ENCODE data around the gene LYVE1. TPM values are rescaled to one million over a fixed set of nuclear protein-coding genes. Genes with fewer than 3 reads are reported as not detected.
A peak's percentile ranks its signal among the peaks of the same experiment; 100 is the strongest.

Gene LYVE1
- total RNA-seq, 1 donor = not detected

GRCh38 chr11:10529279-10529678 is 39.2 kb downstream of the LYVE1 start:
- peaks cover 49% of the 10 kb centered on the region for H3K36me3 ChIP-seq (ENCODE audit: insufficient read depth, low read length)
- no peaks in the 10 kb centered on the region for H4K20me1 ChIP-seq (ENCODE audit: insufficient read depth, low read length)
- TF ChIP-seq CTCF (IDR thresholded peaks at IDR 0.05; ENCODE audit: extremely low read depth, low read depth, low read length) = no peak
- H3K9me3 ChIP-seq (ENCODE audit: low read depth, low read length) = no peaks in the 10 kb centered on the region
- H2AFZ ChIP-seq (ENCODE audit: low read length) = no peak overlapping the region
- peaks cover 39% of the 10 kb centered on the region for H3K4me1 ChIP-seq (ENCODE audit: insufficient read depth, low read length)
- H3K79me2 ChIP-seq (ENCODE audit: insufficient read depth, low read length) = peaks cover 14% of the 10 kb centered on the region
- peak overlapping the region; percentile 0 for H3K4me2 ChIP-seq (ENCODE audit: insufficient read depth, low read length)
- peak; percentile 53 for DNase-seq (ENCODE audit: insufficient read length, low spot score, missing footprints)
- H3K27me3 ChIP-seq (ENCODE audit: insufficient read depth, low read length) = no peaks in the 10 kb centered on the region
- no peak overlapping the region for H3K4me3 ChIP-seq (ENCODE audit: insufficient read depth, low read length)
- H3K27ac ChIP-seq (ENCODE audit: low read depth, low read length) = peak overlapping the region; percentile 58

GRCh38 chr11:10528121-10528520 is 40.3 kb downstream of the LYVE1 start:
- no peaks in the 10 kb centered on the region for H3K9me3 ChIP-seq (ENCODE audit: low read depth, low read length)
- no peaks in the 10 kb centered on the region for H4K20me1 ChIP-seq (ENCODE audit: insufficient read depth, low read length)
- H2AFZ ChIP-seq (ENCODE audit: low read length) = no peak overlapping the region
- H3K79me2 ChIP-seq (ENCODE audit: insufficient read depth, low read length) = peaks cover 5% of the 10 kb centered on the region
- peaks cover 39% of the 10 kb centered on the region for H3K4me1 ChIP-seq (ENCODE audit: insufficient read depth, low read length)
- H3K4me3 ChIP-seq (ENCODE audit: insufficient read depth, low read length) = no peak overlapping the region
- DNase-seq (ENCODE audit: insufficient read length, low spot score, missing footprints) = no peak
- peak overlapping the region; percentile 58 for H3K27ac ChIP-seq (ENCODE audit: low read depth, low read length)
- H3K27me3 ChIP-seq (ENCODE audit: insufficient read depth, low read length) = no peaks in the 10 kb centered on the region
- H3K36me3 ChIP-seq (ENCODE audit: insufficient read depth, low read length) = peaks cover 41% of the 10 kb centered on the region
- peak overlapping the region; percentile 59 for H3K4me2 ChIP-seq (ENCODE audit: insufficient read depth, low read length)
- no peak for TF ChIP-seq CTCF (IDR thresholded peaks at IDR 0.05; ENCODE audit: extremely low read depth, low read depth, low read length)

- peak overlapping the region; percentile 59 for H3K4me2 ChIP-seq (ENCODE audit: insufficient read depth, low read length)
- H3K4me3 ChIP-seq (ENCODE audit: insufficient read depth, low read length) = no peak overlapping the region
- TF ChIP-seq CTCF (IDR thresholded peaks at IDR 0.05; ENCODE audit: extremely low read depth, low read depth, low read length) = no peak
- peaks cover 39% of the 10 kb centered on the region for H3K4me1 ChIP-seq (ENCODE audit: insufficient read depth, low read length)
- H4K20me1 ChIP-seq (ENCODE audit: insufficient read depth, low read length) = no peaks in the 10 kb centered on the region
- DNase-seq (ENCODE audit: insufficient read length, low spot score, missing footprints) = peak; percentile 58
- no peaks in the 10 kb centered on the region for H3K27me3 ChIP-seq (ENCODE audit: insufficient read depth, low read length)
- no peaks in the 10 kb centered on the region for H3K79me2 ChIP-seq (ENCODE audit: insufficient read depth, low read length)
- H3K27ac ChIP-seq (ENCODE audit: low read depth, low read length) = peak overlapping the region; percentile 58
- H2AFZ ChIP-seq (ENCODE audit: low read length) = no peak overlapping the region
- peaks cover 46% of the 10 kb centered on the region for H3K36me3 ChIP-seq (ENCODE audit: insufficient read depth, low read length)
- H3K9me3 ChIP-seq (ENCODE audit: low read depth, low read length) = no peaks in the 10 kb centered on the region
Measured at GRCh38 chr11:10526974-10527918, 41.2 kb downstream of the LYVE1 start.

- Histone ChIP-seq H3K27ac (ENCODE audit: low read depth, low read length) (no peak overlapping the region), H3K4me2 (ENCODE audit: insufficient read depth, low read length) (no peak overlapping the region)
Measured at GRCh38 chr11:10524471-10524870, 44.0 kb downstream of the LYVE1 start.

More at GRCh38 chr11:10524471-10524870, 44.0 kb downstream of the LYVE1 start:
- no peak for DNase-seq (ENCODE audit: insufficient read length, low spot score, missing footprints)
- TF ChIP-seq CTCF (IDR thresholded peaks at IDR 0.05; ENCODE audit: extremely low read depth, low read depth, low read length) = no peak
- H3K9me3 ChIP-seq (ENCODE audit: low read depth, low read length) = no peaks in the 10 kb centered on the region
- H3K4me3 ChIP-seq (ENCODE audit: insufficient read depth, low read length) = no peak overlapping the region
- peaks cover 55% of the 10 kb centered on the region for H3K36me3 ChIP-seq (ENCODE audit: insufficient read depth, low read length)
- H4K20me1 ChIP-seq (ENCODE audit: insufficient read depth, low read length) = no peaks in the 10 kb centered on the region
- no peaks in the 10 kb centered on the region for H3K27me3 ChIP-seq (ENCODE audit: insufficient read depth, low read length)
- no peak overlapping the region for H2AFZ ChIP-seq (ENCODE audit: low read length)
- no peaks in the 10 kb centered on the region for H3K79me2 ChIP-seq (ENCODE audit: insufficient read depth, low read length)
- H3K4me1 ChIP-seq (ENCODE audit: insufficient read depth, low read length) = peaks cover 28% of the 10 kb centered on the region
